Cardiac fibroblast (primary cell): ENCODE measurements around the gene LRRC3C.
A peak's percentile ranks its signal among the peaks of the same experiment; 100 is the strongest.
"Not testable (repeated sequence)": the region's sequence is repeated elsewhere in the genome, so short reads cannot be mapped to it uniquely, and the experiment has no call there.

Source experiments
- DNase-seq, 2 donors: peaks; one replicate each; pipeline versions ENCODE4 v3.0.0 to v3.0.0-alpha.2; 2010; ENCODE audit warnings: low read depth in 2 of 2
- H3K4me3 ChIP-seq, 2 donors: replicated peaks in 1 of 2; 1 replicate in 1 of 2; 2 replicates in 1 of 2; pipeline ENCODE4 v1.5.1; 2011; ENCODE audit warnings: low read depth in 2 of 2, low read length in 2 of 2, mild to moderate bottlenecking in 2 of 2, moderate library complexity in 1 of 2
- CTCF ChIP-seq: IDR thresholded peaks from one replicate; pipeline ENCODE4 v1.5.1; 2011; ENCODE audit warnings: low read depth, mild to moderate bottlenecking, low read length, inconsistent platforms

The LRRC3C gene

GRCh38 chr17:39939106-39939505, 11.6 kb downstream of the LRRC3C start:
- TF ChIP-seq CTCF = no peak

DNA sequence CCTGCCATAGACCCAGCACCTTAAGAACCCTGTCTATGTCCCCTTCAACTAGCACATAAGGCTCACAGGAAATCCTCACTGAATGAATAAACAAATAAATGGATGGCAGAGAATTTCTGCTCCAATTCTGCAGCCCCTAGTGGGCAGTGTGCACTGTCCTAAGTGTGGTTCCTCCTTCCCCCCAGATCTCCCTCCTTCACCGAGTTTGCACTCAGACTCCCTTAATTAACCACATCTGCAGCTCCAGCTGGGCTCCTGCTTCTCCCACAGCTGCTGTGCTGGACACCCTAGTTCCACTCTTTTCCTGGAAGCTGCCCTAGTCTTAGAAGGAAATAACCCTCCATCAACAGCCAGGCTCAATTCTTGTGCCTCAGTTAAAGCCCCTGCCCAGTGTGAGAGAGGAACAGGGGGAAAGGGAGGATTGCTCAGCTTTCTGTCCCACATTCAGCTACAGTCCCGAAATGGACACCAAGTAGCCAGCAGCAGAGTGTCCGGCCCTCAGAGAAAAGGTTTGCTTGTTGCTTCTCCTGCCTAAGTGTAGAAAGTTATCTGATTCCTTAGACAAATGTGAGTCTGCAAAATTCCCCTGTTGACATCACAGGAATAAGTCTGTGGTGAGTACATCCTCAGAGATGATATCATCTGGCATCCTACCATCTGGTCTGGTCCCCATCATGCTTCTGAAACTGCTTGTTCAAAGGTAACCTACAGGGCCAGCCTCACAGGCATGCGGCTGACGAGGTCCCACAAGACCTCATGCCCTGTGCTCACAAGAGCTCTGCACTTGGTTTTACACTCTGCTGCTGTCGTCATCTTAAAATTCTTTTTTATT, 12.3 kb downstream of the LRRC3C start:
- TF ChIP-seq CTCF = peak; percentile 53
- no peak overlapping the region for H3K4me3 ChIP-seq
- peak; percentile 69 to 96 for DNase-seq

More at GRCh38 chr17:39939106-39939505, 11.6 kb downstream of the LRRC3C start:
- no peak for DNase-seq
- no peak overlapping the region for H3K4me3 ChIP-seq

GRCh38 chr17:39943702-39944392, 16.3 kb downstream of the LRRC3C start:
- H3K4me3 ChIP-seq = no peak overlapping the region
- peak in 1 of 2 donors; percentile 37 for DNase-seq

GRCh38 chr17:39944393-39944711, 16.8 kb downstream of the LRRC3C start:
- H3K4me3 ChIP-seq = no peak overlapping the region
- DNase-seq = no peak
- no peak for TF ChIP-seq CTCF

More at GRCh38 chr17:39943702-39944392, 16.3 kb downstream of the LRRC3C start:
- no peak for TF ChIP-seq CTCF

DNA sequence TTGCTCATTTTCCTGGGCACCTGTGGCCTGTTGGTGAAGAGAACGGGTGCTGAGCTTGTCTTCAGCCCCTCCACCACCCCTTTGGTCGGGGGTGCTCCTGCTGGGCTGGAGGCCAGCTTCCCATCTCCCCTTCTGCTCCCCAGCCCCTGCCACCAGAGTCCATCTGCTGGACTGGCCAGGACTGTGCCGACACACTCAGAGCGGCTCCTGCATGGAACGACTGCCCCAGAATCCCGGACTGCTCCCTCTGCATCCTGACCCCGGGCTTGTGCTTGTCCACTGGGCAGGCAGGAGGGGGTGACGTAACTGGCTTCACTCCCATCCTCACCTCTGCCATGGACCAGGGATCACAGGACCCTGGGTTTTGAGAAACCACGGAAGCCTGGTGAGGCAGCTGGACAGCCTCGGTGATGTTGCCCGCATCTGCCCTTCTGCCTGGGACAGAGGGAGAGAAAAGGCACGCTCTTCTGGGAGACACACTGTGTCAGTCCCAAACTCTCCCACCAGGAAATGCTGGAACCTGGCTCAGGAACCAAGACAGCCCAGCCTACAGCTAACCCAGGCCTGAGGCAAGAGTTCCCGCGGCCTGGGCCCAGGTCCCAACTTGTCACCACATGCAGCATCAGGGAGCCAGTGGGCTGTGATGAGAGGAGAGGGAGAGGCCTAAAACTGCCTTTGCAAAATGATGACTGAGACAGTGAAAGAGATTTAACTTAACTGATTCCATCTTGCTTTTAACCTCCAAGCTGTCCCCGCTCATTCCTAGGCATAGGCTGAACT, 19.2 kb downstream of the LRRC3C start:
- H3K4me3 ChIP-seq = no peak overlapping the region
- TF ChIP-seq CTCF = no peak

DNA sequence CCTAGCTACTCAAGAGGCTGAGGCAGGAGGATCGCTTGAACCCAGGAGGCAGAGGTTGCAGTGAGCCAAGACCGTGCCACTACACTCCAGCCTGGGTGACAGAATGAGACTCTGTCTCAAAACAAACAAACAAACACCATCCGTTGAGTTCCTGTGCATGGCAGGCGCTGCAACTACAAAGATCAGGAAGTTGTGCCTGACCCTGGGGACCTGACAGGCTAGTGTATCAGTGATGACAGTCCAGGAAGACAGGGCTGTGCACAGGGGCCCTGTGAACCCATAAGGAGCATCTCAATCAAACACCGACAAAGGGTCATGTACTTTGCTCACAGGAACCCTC, 20.9 kb downstream of the LRRC3C start:
- not testable (repeated sequence) for DNase-seq, H3K4me3 ChIP-seq

More for the DNA sequence above, 19.2 kb downstream of the LRRC3C start:
- DNase-seq = no peak

DNA sequence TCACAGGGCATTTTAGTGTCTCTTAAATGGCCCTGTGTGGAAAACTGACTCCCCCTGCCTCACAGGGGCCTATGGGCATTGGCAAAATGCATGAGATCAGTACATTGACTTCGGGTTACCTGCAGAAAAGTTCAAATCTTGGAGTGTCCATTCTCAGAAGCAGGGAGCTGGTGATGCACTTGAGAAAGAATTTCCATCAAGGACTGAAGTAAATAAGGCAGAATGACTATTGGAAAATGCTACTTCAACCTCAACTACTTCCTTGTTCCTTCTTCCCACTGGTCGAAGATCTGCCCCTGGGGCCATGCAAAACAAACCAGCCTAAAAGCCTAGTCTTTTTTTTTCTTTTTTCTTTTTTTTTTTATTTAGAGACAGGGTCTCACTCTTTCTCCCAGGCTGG, 21.5 kb downstream of the LRRC3C start:
- no peak overlapping the region for H3K4me3 ChIP-seq
- no peak for DNase-seq
- TF ChIP-seq CTCF = no peak
